Measurements from ENCODE around the gene LRP1.

DNA sequence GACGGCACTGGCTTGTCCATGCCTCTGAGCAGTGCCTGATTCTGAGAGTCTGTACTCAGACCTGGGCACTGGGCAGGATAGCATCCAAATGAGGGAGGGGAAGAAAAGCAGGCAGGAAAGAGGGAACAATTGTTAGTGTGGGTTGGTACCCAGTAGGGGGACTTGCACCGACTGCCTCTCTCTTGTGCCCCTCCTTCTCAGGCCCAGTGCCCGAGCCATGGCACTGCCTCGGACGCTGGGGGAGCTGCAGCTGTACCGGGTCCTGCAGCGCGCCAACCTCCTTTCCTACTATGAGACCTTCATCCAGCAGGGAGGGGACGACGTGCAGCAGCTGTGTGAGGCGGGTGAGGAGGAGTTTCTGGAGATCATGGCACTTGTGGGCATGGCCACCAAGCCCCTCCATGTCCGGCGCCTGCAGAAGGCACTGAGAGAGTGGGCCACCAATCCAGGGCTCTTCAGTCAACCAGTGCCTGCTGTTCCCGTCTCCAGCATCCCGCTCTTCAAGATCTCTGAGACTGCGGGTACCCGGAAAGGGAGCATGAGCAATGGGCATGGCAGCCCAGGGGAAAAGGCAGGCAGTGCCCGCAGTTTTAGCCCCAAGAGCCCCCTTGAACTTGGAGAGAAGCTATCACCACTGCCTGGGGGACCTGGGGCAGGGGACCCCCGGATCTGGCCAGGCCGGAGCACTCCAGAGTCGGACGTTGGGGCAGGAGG is 37.2 kb upstream of the LRP1 start:
- TF ChIP-seq, protein P1, sequence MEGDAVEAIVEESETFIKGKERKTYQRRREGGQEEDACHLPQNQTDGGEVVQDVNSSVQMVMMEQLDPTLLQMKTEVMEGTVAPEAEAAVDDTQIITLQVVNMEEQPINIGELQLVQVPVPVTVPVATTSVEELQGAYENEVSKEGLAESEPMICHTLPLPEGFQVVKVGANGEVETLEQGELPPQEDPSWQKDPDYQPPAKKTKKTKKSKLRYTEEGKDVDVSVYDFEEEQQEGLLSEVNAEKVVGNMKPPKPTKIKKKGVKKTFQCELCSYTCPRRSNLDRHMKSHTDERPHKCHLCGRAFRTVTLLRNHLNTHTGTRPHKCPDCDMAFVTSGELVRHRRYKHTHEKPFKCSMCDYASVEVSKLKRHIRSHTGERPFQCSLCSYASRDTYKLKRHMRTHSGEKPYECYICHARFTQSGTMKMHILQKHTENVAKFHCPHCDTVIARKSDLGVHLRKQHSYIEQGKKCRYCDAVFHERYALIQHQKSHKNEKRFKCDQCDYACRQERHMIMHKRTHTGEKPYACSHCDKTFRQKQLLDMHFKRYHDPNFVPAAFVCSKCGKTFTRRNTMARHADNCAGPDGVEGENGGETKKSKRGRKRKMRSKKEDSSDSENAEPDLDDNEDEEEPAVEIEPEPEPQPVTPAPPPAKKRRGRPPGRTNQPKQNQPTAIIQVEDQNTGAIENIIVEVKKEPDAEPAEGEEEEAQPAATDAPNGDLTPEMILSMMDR (IDR thresholded peaks at IDR 0.05): no peak
- no peak for TF ChIP-seq POLR2AphosphoS5 (IDR thresholded peaks at IDR 0.05; ENCODE audit: low read depth, low read length)
- TF ChIP-seq REST (IDR thresholded peaks at IDR 0.05; ENCODE audit: insufficient read depth in 1 of 2, low read depth in 2 of 2, low read length in 1 of 2): no peak
